ENCODE data around the gene LYPD3.
A peak's percentile ranks its signal among the peaks of the same experiment; 100 is the strongest.
"Not testable (repeated sequence)": the region's sequence is repeated elsewhere in the genome, so short reads cannot be mapped to it uniquely, and the experiment has no call there.

LYPD3 gene

GRCh38 chr19:43460362-43461016, 4.9 kb downstream of the LYPD3 start:
- FAIRE-seq, result no peak

DNA sequence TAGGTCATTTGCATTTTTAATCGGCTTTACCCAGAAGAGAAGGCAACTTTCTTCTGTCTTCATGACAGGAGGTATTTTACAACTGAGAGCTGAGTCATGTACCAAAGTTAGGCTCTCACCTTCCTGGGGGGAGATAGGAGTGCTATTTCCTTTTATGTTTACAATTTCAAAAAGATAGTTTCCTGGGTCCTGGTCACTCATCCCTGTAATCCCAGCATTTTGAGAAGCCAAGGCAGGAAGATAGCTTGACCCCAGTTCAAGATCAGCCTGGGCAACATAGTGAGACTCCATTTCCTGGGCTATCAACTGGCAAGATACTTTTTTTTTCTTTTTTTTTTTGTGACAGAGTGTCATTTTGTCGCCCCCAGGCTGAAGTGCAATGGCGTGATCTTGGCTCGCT, 7.6 kb downstream of the LYPD3 start:
- no peak for FAIRE-seq

- FAIRE-seq, result no peak
Measured at GRCh38 chr19:43455321-43456113, 9.9 kb downstream of the LYPD3 start.

DNA sequence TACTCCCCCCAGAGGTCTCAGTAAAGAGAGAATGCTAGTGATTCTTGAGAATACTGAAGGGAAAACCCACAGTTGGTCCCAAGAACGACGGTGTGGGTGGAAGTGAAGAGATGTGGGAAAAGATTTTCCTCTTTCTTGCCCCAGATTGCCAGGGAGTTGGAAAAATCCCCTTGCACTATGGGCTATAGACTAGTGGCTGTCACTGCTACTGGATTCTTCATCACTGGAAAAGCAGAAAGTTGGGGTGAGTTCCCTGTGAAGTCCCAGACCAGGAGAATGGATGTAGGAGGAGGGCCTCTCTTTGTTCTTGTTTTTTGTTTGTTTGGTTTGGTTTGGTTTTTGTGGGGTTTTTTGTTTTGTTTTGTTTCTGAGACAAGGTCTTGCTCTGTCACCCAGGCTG, 11.4 kb downstream of the LYPD3 start:
- FAIRE-seq, result no peak

GRCh38 chr19:43452582-43452981, 12.8 kb downstream of the LYPD3 start:
- FAIRE-seq, result no peak

GRCh38 chr19:43450545-43450997, 14.8 kb downstream of the LYPD3 start:
- FAIRE-seq, result no peak

GRCh38 chr19:43447655-43448054, 17.8 kb downstream of the LYPD3 start:
- FAIRE-seq, result no peak

DNA sequence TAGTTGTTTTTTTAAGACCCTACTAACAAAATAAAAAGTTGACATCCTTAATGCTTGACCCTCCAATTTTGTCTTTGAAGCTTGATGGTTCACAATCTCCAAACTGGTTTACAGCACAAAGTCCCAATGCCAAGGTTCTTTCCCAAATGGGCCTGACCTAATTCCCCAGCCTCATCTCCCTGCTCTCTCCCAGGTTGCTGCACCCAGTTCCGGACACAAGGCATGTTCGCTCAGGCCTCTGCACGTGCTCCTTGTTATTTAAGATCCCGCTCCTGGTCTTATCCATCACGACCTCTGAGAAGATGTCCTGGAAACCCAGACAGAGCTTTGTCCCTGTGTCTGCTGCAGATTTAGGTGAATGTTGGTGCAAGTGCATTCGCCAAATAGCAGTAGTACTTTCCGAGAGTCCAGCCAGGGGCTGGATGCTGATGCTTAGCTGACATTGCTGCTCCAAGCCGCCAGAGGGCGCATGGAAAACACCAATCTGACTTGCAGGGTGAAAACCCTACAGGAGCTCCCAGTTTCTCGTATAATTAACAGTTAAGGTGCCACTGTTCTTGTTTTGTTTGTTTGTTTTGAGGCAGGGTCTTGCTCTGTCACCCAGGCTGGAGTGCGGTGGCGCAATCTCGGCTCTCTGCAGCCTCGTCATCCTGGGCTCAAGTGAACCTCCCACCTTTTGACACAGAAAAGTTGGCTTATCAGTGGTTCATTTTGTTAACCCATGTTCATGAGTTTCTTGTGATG, 18.5 kb downstream of the LYPD3 start:
- FAIRE-seq, result no peak

- FAIRE-seq, result no peak
Measured at GRCh38 chr19:43445426-43445825, 20.0 kb downstream of the LYPD3 start.

DNA sequence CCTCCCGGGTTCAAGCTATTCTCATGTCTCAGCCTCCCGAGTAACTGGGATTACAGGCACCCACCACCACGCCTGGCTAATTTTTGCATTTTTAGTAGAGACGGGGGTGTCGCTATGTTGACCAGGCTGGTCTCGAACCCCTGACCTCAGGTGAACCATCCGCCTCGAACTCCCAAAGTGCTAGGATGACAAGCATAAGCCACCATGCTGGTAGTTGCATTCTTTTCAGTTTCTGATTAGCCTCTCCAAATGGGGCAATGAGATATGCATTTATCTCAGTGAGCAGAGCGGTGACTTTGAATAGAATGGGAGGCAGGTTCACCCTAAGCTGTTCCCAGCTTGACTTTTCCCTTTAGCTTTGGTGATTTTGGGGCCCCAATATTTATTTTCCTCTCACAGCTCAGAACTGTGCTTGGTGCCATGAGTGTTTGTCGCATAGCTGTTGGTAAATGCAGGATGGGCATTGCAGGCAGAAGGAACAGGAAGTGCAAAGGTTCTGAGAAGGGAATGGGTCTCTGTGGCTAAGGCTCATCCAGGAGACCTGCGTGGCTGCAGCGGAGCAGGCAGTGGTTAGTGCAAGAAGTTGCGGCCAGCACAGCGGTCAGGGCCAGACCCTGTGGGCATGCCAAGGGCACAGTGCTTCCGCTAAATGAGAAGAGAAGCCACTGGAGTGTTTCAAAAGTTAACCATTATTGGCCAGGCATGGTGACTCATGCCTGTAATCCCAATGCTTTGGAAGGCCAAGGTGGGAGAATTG, 20.7 kb downstream of the LYPD3 start:
- FAIRE-seq, result no peak

- not testable (repeated sequence) for FAIRE-seq
Measured at GRCh38 chr19:43444091-43444490, 21.3 kb downstream of the LYPD3 start.

DNA sequence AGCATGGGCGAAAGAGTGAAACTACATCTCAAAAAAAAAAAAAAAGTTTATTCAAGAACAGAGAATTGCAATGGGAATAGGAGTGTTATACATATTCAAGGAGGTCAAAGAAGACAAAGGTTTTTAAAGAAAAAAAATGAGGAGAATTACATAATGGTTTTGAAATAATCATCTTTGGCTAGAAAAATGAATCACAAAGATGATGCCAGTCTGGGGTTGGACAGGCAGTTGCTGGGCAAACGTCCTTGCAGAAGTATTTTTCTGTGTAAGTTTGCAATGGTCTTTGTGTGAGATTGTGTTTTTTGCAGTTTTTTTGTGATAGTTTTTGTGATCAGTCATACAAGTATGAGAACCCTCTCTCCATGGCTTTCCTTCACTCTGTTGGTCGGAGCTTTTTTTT, 23.7 kb downstream of the LYPD3 start:
- no peak for FAIRE-seq

DNA sequence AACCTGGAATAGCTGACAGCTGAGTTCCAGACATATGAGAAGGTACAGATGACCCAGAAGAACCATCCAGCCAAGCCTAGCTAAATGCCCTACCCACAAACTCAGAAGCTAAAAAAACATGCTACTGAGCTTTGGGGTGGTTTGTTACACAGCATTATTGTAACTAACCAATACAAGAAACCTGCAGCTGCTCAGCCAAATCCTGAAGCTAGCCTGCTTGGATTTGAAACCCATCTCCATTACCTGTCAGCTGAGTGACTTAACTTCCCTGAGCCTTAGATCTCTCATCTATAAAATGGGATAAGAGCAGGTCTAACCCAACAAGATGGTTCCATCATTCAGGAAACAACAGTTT, 25.7 kb downstream of the LYPD3 start:
- FAIRE-seq, result no peak

DNA sequence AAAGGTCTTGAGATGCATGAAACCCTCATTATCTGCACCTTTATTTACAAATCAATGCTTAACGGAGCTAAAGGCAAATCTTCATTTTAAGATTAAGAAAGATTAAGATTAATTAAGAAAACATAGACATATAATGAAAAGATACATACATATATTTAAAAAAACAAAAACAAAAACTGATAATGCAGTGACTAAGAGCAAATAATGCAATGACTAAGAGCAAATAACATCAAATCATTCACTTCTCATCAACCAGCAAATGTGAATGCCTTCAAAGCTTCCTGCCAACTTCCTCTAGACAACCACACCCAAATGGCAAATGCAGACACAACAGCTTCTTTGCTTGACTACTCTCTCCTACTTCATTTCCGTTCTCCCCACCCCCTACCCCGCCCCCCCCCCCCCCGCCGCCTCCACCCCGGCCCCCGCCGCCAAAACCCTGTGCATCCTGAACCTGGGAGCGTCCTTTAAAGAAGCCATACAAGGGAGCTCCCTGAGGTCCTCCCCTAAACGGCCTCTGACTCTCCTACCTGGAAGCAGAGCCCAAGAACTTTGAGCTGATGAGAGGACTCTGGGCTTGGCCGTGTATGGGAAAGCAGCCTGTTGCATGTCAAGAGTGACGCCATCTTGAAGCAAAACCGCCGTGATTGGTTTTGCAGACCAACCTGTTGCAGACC, 26.2 kb downstream of the LYPD3 start:
- peak; percentile 49 for FAIRE-seq

DNA sequence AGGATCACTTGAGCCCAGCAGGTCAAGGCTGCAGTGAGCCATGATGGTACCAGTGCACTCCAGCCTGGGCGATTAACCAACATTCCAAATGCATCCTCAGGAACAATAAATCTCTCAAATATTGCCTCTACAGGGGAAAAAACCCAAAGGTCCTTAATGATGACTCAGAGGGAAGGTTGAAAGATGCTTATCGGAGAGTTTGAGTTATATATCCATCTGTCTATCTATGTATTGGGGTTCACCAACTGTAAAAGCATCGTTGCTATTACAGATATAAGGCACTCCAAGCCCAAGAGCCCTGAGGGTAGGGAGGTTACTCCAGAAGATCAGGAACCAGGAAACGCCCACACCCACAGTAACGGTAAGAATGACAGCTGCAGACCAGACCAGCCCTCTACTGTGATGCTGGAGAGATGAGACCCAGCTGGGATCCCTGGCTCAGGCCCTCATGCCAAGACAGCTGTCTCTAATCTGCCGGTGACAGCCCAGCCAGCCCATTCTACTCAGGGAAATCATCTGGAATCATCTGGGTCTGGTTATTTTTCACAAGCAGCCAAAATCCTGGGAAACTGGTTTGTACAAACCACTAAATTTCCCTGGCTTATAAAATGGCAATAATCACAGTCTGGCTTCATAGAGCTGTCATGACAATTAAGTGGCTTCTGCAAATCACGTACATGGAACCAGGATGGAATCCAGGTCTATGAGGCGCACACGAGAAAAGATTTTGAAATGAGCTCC, 26.9 kb downstream of the LYPD3 start:
- FAIRE-seq, result no peak

DNA sequence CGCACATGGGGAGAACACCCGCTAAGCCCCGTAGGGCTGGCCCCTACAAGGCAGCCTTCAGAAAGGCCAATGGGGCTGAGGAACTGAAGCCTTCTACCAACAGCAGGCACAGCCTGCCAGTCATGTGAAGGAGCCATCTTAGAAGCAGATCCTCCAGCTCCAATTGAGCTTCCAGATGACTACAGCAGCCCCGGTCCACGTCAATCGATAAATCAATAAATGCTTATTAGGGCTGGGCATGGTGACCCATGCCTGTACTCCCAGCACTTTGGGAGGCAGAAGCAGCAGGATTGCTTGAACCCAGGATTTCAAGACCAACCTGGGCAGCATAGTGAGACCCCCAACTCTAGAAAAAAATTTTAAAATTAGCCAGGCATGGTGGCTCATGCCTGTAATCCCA, 27.7 kb downstream of the LYPD3 start:
- FAIRE-seq, result no peak

- not testable (repeated sequence) for FAIRE-seq
Measured at GRCh38 chr19:43437284-43437683, 28.1 kb downstream of the LYPD3 start.

GRCh38 chr19:43435775-43436174, 29.6 kb downstream of the LYPD3 start:
- no peak for FAIRE-seq

DNA sequence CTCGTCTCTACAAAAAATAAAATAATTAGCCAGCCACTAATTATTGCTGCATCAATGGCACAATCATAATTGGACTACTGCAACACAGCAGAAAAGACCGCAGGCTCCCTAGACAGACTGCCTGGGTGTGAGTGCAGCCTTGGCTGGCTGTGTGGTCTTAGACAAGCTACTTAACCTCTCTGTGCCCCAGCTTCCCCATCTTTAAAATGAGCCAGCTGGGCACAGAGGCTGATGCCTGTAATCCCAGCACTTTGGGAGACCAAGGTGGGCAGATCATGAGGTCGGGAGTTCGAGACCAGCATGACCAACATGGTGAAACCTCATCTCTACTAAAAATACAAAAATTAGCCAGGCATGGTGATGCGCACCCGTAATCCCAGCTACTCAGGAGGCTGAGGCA, 31.7 kb downstream of the LYPD3 start:
- no peak for FAIRE-seq

DNA sequence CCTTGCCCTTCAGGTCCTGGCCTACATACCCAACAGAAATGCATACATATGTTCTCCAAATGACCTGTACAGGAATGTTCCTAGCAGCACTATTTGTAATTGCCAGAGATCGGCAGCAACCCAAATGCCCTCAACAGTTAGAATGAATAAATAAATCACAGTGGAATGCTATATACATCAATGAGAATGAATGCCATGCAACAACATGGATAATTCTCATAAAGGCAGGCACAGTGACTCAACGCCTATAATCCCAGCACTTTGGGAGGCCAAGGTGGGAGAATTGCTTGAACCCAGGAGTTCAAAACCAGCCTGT, 32.1 kb downstream of the LYPD3 start:
- FAIRE-seq, result no peak

- no peak for FAIRE-seq
Measured at GRCh38 chr19:43430976-43431375, 34.4 kb downstream of the LYPD3 start.
